A549 treated with RU486 at 1 μM for 4 hours (cell line): ENCODE measurements around the gene ZNF160. TPM values are rescaled to one million over a fixed set of nuclear protein-coding genes. Genes with fewer than 3 reads are reported as not detected.

ENCODE experiments used
- total RNA-seq: library from RNA; stranded (reverse); fragments of 200-300 nt; extraction: Qiagen RNA extraction; gene quantifications from 5 replicates; pipeline ENCODE4 v1.2.3, GENCODE V29; 2022; ENCODE audit warnings: low read depth

ZNF160 gene
- total RNA-seq: 5.7 to 9.0 TPM (median 7.9 TPM) in 5 replicates

DNA sequence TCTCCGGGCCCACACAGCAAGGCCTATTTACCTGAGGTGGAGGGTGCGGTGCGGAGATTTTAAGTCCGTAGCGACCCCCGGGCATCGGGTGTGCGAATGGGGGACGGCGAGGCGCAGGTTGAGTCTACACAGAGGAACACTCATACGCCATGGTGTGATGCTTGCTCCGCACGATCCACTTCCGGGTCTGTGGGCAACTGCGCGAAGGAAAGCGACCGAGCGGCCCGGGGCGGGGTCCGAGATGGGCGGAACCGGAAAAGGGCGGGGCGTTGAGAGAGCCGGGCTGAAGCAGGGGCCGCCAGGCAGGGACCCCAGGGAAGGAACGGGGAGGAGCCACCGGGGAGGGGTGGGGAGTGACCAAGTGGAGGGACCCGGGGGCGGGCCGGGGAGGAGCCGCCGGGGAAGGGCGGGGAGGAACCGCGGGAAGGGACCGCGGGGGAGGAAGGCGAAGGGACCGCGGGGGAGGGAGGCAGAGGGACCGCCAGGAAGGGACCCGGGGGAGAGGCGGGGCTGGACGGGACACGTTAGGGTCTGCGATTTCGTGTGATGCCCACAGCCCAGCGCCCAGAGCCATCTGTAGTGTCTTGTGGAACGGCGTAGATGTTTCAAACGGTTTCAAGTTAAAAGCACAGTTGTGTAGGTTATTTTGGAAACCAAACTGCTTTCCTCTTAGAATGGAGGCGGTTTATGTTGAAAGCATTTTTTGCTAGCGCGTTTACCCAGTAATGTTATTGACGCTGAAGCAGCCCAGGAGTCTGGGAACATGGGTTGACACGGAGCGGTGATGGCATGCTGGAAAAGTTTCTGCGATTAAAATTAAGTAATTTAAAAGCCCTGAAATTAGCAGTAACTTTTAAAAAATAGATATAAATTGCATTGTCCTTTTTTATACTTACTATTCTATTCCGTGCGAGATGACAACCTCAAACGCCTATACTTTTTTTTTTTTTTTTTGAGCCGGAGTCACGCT is at the start of gene ZNF160:
Gene ZNF160 (minus strand): TSS at position 189 of the 970 bp plus-strand sequence. CDS start 17,146 bp downstream, outside the sequence.

DNA sequence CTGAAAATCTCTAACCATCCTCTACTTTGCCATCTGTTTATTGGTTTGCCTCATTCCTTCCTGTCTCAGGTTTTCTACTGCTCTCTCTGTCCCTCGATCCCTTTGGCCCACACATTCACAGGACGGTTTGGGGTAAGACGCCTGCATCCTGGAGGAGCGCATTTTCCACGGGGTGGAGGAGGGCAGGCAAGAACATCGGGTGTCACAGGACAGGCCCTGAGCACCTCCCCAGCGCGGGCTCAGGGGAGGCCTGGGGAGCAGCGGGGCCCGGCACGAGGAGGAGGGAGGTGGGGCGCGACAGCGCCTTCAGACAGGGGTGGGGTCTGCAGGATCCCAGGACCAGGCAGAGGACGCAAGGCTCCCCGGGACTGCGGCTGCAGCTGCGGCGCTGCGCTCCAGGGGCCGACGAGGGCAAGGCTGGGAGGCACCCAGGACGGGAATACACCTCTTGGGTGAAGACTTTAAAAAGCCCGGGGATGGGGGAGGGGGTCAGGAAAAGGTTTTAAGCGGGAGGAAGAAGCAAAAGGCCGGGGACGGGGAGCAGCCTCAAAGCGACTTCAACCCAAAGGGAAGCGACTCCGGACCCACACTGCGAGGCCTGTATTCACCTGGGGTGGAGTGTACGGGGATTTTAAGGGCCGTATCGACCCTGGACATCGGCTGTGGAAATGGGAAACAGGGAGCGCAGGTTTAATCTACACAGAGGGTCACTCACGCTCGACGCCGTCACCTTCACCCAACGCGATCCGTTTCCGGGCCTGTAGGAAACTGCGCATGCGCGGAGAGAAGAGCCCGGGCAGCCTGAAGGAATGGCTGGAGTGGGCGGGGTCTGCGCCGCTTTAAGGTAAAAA is 29.1 kb upstream of the ZNF160 start, which contains the start of gene ZNF415:
Gene ZNF415 (minus strand): TSS at position 770 of the 851 bp plus-strand sequence. CDS start 10,234 bp downstream, outside the sequence.

Other genes starting within 250 kb of the ZNF160 start
- gene ZNF468, start 245.8 kb downstream of the ZNF160 start, total RNA-seq: 0.39 to 0.86 TPM (median 0.61 TPM) in 5 replicates
- not detected in 5 replicates for gene ZNF320, start 205.8 kb downstream of the ZNF160 start, total RNA-seq
- 0.02 TPM in 1 of 5 replicates, not detected in the others for gene ZNF888, start 180.0 kb downstream of the ZNF160 start, total RNA-seq
- 0.17 to 0.20 TPM in 2 of 5 replicates, not detected in the others for gene ZNF816, start 140.5 kb downstream of the ZNF160 start, total RNA-seq
- not detected in 5 replicates for gene ERVV-1, start 89.5 kb downstream of the ZNF160 start, total RNA-seq
- gene ERVV-2, start 58.7 kb downstream of the ZNF160 start, total RNA-seq: not detected in 5 replicates
- not detected in 5 replicates for gene ZNF415, start 29.5 kb upstream of the ZNF160 start, total RNA-seq
- not detected in 5 replicates for gene ZNF347, start 55.6 kb upstream of the ZNF160 start, total RNA-seq
- gene ZNF665, start 89.9 kb upstream of the ZNF160 start, total RNA-seq: not detected in 5 replicates
- gene ZNF677, start 151.5 kb upstream of the ZNF160 start, total RNA-seq: not detected in 5 replicates
- not detected in 5 replicates for gene VN1R2, start 154.9 kb upstream of the ZNF160 start, total RNA-seq
- gene VN1R4, start 164.3 kb upstream of the ZNF160 start, total RNA-seq: not detected in 5 replicates
- 1.5 to 4.4 TPM (median 3.7 TPM) in 5 replicates for gene ZNF845, start 230.3 kb upstream of the ZNF160 start, total RNA-seq